ENCODE measurements around the gene NEU1.
"Not testable (repeated sequence)": the region's sequence is repeated elsewhere in the genome, so short reads cannot be mapped to it uniquely, and the experiment has no call there.

The NEU1 gene

GRCh38 chr6:31825553-31825952 is 37.1 kb downstream of the NEU1 start:
- intact Hi-C loops (cut with DNase I; ENCODE audit: low total_unique reads), result no loop called here
- no peaks in the 10 kb centered on the region for H3K36me3 ChIP-seq
- H3K27me3 ChIP-seq, result no peaks in the 10 kb centered on the region
- no peak for DNase-seq
- peaks cover 0 to 52% (median 32%) of the 10 kb centered on the region in 4 donors for H3K4me1 ChIP-seq
- H3K4me3 ChIP-seq, result no peak overlapping the region
- H3K27ac ChIP-seq, result peak overlapping the region; percentile 92 to 93
- H3K9me3 ChIP-seq, result no peaks in the 10 kb centered on the region
- TF ChIP-seq, protein P1, sequence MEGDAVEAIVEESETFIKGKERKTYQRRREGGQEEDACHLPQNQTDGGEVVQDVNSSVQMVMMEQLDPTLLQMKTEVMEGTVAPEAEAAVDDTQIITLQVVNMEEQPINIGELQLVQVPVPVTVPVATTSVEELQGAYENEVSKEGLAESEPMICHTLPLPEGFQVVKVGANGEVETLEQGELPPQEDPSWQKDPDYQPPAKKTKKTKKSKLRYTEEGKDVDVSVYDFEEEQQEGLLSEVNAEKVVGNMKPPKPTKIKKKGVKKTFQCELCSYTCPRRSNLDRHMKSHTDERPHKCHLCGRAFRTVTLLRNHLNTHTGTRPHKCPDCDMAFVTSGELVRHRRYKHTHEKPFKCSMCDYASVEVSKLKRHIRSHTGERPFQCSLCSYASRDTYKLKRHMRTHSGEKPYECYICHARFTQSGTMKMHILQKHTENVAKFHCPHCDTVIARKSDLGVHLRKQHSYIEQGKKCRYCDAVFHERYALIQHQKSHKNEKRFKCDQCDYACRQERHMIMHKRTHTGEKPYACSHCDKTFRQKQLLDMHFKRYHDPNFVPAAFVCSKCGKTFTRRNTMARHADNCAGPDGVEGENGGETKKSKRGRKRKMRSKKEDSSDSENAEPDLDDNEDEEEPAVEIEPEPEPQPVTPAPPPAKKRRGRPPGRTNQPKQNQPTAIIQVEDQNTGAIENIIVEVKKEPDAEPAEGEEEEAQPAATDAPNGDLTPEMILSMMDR (IDR thresholded peaks at IDR 0.05), result no peak

- H3K9me3 ChIP-seq; intact Hi-C loops (cut with DNase I; ENCODE audit: low total_unique reads); DNase-seq; H3K27me3 ChIP-seq; H3K36me3 ChIP-seq; H3K4me3 ChIP-seq: not testable (repeated sequence)
- Histone ChIP-seq H3K27ac (peak overlapping the region; percentile 91), H3K4me1 (peaks cover 0 to 69% (median 45%) of the 10 kb centered on the region in 4 donors)
These were observed 38.9 kb downstream of the NEU1 start for GRCh38 chr6:31823592-31824196.

- intact Hi-C loops (cut with DNase I; ENCODE audit: low total_unique reads), result no loop called here
- TF ChIP-seq, protein P1 (IDR thresholded peaks at IDR 0.05), result no peak
- peaks cover 0 to 76% (median 50%) of the 10 kb centered on the region in 4 donors for H3K4me1 ChIP-seq
These were observed 40.4 kb downstream of the NEU1 start for GRCh38 chr6:31822036-31822821.

DNA sequence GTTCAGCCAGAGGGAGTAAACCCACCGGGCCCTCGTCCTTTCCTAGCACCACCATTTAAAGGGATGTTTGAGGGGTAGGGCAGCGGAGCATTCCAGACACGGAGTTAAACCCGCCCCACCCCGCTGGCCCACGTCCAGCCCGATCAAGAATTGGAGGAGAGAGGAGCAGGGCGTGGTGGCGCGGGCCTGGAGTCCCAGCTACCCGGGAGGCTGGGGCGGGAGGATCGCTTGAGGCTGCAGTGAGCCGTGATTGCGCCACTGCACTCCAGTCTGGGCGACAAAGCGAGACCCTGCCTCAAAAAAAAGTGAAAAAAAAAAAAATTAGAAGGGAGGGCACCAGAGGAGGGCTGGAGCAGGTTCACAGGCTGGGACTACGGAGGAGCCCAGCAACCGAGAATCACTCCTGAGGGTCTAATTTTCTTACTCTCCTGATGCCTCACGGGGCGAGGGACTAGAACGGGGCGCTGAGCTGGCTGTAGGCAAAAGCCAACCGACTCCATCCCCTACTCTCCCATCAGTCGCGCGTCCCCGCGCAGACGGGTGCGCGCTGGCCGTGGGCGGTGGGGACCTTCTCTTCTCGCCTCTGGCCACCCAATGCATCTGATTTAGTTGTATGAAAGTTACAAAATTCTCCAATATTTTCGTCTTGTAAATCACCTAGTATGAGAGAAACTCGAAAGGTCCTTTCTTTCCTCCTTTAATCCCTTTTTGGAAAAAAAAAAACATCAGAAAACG is 41.2 kb downstream of the NEU1 start:
- H3K36me3 ChIP-seq, result no peaks in the 10 kb centered on the region
- TF ChIP-seq, protein P1 (IDR thresholded peaks at IDR 0.05), result no peak
- H3K4me1 ChIP-seq, result peaks cover 0 to 75% (median 47%) of the 10 kb centered on the region in 4 donors
- intact Hi-C loops (cut with DNase I; ENCODE audit: low total_unique reads), result no loop called here
- no peaks in the 10 kb centered on the region for H3K27me3 ChIP-seq
- peak; percentile 68 to 84 for DNase-seq
- H3K27ac ChIP-seq, result peak overlapping the region; percentile 91
- no peaks in the 10 kb centered on the region for H3K9me3 ChIP-seq
- H3K4me3 ChIP-seq, result peak overlapping the region; percentile 50 to 69

More at GRCh38 chr6:31822036-31822821, 40.4 kb downstream of the NEU1 start:
- Histone ChIP-seq H3K27ac (peak overlapping the region; percentile 91), H3K36me3 (no peaks in the 10 kb centered on the region), H3K27me3 (no peaks in the 10 kb centered on the region), H3K9me3 (no peaks in the 10 kb centered on the region), H3K4me3 (peak overlapping the region; percentile 50 to 69)
- DNase-seq, result peak; percentile 90 to 97

DNA sequence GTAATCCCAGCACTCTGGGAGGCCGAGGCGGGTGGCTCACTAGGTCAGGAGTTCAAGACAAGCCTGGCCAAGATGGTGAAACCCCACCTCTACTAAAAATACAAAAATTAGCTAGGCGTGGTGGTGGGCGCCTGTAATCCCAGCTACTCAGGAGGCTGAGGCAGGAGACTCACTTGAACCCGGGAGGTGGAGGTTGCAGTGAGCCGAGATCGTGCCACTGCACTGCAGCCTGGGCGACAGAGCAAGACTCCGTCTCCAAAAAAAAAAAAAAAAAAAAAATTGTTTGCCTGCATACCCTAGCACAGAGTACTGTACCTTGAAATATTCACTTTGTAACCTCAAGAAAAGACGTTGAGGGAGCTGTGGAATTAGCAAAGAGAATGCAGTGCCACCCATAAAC is 42.2 kb downstream of the NEU1 start:
- DNase-seq; intact Hi-C loops (cut with DNase I; ENCODE audit: low total_unique reads); H3K9me3 ChIP-seq; H3K36me3 ChIP-seq; H3K27me3 ChIP-seq; H3K4me3 ChIP-seq: not testable (repeated sequence)
- peaks cover 0 to 66% (median 40%) of the 10 kb centered on the region in 4 donors for H3K4me1 ChIP-seq
- H3K27ac ChIP-seq, result peak overlapping the region; percentile 91

DNA sequence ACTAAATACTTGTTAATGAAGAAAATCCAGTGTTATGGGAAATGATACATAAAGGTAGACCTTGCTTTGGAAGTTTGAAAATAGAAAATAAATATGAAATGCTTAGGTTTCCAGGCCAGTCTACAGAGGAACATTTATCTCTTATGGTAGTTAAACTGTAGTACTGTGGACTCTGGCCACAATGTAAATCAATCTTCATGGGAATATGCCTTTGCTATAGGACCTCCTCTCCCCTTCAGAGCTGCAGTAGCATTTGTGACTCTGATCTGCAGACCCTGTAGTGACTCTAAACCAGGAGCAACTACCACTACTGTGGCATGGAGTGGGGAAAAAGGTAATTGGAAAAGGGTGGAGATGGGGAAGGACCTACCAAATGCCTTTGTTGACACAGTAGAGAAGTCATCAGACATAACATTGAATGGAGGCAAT is 42.7 kb downstream of the NEU1 start:
- Histone ChIP-seq H3K9me3 (no peaks in the 10 kb centered on the region), H3K4me1 (peaks cover 0 to 62% (median 39%) of the 10 kb centered on the region in 4 donors), H3K4me3 (no peak overlapping the region), H3K27me3 (no peaks in the 10 kb centered on the region), H3K36me3 (no peaks in the 10 kb centered on the region), H3K27ac (peak overlapping the region; percentile 91)
- TF ChIP-seq, protein P1 (IDR thresholded peaks at IDR 0.05), result no peak
- no peak for DNase-seq
- intact Hi-C loops (cut with DNase I; ENCODE audit: low total_unique reads), result no loop called here

- intact Hi-C loops (cut with DNase I; ENCODE audit: low total_unique reads); DNase-seq; H3K36me3 ChIP-seq; H3K27me3 ChIP-seq; H3K9me3 ChIP-seq: not testable (repeated sequence)
- Histone ChIP-seq H3K4me1 (peaks cover 0 to 57% (median 34%) of the 10 kb centered on the region in 4 donors), H3K27ac (peak overlapping the region; percentile 91), H3K4me3 (peak overlapping the region; percentile 54 to 55)
These were observed 44.6 kb downstream of the NEU1 start for GRCh38 chr6:31817929-31818511.
